Coronary artery (tissue), 2 donors: Measurements from ENCODE around the gene ZNF474.

Source experiments
- DNase-seq: peaks from one replicate; pipeline ENCODE4 v3.0.0-alpha.2; 2017; ENCODE audit warnings: low spot score
- H3K27ac ChIP-seq, 2 donors: fragments of 200-600 bp; sonication (generic); one replicate each; pipeline ENCODE4 v1.5.1; 2016 to 2019
- H3K4me3 ChIP-seq: fragments of 200-600 bp; sonication (generic); 2 replicates; pipeline ENCODE4 v1.5.1; 2016; ENCODE audit warnings: mild to moderate bottlenecking, moderate library complexity
- TF ChIP-seq, protein P1 (sequence below): fragments of 200-600 bp; sonication (generic); IDR thresholded peaks from one replicate; pipeline ENCODE4 v1.5.1; 2019; ENCODE audit warnings: antibody characterized with exemption

ZNF474 gene

DNA sequence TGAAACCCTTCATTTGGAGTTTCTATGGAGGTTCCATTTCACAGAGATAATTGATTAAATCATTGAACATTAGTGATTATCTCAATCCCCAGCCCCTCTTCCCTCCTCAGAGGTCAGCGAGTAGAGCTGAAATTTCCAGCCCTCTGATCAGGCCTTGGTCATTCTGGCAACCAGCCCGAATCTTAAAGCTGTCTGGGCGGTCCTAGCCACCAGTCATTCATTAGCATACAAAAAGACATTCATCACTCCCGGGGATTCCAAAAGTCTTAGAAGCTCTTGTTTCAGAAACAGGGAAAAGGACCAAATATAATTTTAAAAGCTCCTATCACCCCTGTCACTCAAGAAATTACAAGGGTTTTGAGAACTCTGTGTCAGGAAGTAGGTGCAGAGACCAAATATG lies 41.3 kb downstream of the ZNF474 start:
- Histone ChIP-seq H3K27ac (no peak overlapping the region), H3K4me3 (no peak overlapping the region)
- TF ChIP-seq, protein P1, sequence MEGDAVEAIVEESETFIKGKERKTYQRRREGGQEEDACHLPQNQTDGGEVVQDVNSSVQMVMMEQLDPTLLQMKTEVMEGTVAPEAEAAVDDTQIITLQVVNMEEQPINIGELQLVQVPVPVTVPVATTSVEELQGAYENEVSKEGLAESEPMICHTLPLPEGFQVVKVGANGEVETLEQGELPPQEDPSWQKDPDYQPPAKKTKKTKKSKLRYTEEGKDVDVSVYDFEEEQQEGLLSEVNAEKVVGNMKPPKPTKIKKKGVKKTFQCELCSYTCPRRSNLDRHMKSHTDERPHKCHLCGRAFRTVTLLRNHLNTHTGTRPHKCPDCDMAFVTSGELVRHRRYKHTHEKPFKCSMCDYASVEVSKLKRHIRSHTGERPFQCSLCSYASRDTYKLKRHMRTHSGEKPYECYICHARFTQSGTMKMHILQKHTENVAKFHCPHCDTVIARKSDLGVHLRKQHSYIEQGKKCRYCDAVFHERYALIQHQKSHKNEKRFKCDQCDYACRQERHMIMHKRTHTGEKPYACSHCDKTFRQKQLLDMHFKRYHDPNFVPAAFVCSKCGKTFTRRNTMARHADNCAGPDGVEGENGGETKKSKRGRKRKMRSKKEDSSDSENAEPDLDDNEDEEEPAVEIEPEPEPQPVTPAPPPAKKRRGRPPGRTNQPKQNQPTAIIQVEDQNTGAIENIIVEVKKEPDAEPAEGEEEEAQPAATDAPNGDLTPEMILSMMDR, result no peak
- DNase-seq, result no peak

DNA sequence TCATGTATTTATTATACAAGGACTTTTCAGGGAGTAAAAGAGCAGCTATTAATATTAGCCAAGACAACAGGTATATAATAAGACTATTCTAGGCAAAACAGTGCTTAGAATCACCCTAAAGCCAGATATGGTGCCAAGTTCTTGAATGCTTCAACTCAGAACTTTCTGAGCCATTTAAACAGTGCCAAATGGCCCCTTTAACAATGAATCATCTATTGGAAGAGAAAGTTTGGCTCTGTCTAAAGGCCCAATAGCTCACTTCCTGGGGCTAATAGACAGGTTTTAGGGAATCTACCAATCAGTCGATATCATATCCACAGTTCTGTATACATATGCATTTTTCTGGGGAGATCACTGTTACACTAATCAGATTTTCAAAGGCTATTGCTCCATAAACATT lies 42.9 kb downstream of the ZNF474 start:
- Histone ChIP-seq H3K27ac (peak overlapping the region in 1 of 2 donors; percentile 17), H3K4me3 (no peak overlapping the region)
- TF ChIP-seq, protein P1, result no peak
- no peak for DNase-seq

DNA sequence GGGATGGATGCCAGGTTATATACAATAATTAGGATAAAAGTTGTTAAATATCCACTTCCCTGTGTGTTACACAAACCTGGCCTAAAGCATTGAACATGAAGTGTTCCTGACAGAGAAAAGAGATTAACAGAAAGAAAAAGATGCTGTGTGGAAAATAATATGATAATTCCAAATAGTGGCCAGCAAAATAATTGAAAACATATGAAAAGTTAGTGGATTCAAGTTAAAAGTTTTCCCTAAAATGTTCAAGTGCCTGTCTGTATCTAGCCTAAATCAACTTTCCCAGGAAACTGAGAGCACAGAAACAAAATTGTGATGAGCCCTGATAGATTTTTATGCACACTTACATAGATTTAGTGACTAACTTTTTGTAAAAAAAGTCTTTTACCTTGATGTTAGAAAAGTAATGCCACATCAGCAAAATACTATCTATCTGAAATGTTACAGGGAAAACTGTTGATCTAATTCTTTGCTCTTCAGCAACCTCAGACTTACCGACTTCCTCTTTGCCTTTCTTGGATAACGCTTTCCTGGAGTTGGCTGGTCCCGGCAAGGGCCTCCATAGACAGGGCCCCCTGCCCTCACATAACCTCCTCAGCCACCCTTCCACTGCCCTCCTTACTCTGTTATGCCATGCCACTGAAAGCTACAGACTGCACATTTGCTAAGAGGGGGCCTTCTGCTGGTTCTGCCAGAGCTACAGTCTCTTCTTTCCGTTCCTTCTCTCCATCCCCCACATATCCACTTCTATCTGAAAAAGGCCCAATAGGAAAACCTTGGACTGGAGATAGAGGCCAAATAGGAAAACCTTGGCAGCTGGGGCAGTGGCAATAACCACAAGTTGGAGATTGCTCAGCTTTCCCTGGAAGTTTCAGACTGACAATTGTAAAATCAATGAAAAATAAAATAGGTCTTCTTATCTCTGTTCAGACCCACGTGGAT lies 44.4 kb downstream of the ZNF474 start:
- Histone ChIP-seq H3K4me3 (no peak overlapping the region), H3K27ac (peak overlapping the region in 1 of 2 donors; percentile 45)
- TF ChIP-seq, protein P1, result no peak
- no peak for DNase-seq

DNA sequence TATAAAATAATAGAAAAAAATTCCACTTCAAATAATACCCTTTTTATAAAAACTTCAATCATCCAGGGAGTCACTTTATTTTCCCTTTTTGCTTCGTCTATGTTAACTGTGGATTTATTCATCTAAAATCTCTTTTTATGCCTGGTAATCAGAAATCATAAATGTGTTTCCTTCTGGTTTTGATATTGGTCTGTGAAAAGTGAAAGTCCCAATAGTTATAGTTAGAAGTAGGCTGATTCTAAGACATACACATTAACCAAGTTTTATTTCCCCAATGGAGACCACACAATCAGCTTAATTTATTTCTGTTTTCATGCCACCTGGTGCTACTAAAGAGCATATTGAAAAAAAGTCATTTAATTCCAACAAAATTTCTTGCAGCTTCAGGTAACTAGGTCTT lies 45.7 kb downstream of the ZNF474 start:
- Histone ChIP-seq H3K4me3 (no peak overlapping the region), H3K27ac (no peak overlapping the region)
- TF ChIP-seq, protein P1, result no peak
- no peak for DNase-seq

DNA sequence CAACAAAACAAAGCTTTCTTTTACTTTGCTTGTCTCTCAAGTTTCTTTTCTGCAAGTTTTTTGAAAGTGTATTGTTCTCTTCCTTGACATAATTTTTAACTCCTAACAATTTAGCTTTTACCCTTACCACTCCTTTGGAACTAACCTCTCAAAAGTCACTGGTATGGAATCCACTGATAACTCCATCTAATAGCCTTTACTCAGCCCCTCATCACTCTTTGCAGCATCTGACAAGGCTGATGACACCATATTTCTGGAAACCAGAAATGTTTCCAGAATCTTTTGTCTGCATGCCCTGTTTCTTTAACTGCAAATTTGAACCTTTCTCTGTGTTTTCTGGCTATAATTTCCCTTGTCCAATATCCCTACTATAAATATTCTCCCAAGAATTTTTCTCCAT lies 46.5 kb downstream of the ZNF474 start:
- TF ChIP-seq, protein P1, result no peak
- H3K4me3 ChIP-seq, result no peak overlapping the region
- DNase-seq, result no peak
- H3K27ac ChIP-seq, result no peak overlapping the region

DNA sequence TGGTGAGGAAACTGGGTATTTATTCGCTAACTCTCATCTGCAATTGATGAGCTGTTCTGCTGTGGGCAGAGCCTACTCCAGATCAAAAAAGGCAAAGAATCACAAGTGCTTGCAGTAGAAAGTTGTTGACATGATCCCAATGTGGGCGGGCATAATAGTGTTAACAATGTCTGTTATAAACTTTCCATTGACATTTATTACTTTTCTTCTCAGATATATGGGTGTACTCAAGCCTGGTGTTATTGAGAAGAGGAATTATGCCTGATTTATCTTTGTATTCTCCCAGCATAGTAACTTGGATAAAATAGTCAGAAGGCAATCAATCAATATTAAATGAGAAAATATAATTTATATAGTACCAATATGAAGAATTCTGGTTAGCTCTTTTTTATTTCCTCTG lies 47.8 kb downstream of the ZNF474 start:
- TF ChIP-seq, protein P1, result no peak
- Histone ChIP-seq H3K4me3 (no peak overlapping the region), H3K27ac (no peak overlapping the region)
- no peak for DNase-seq

DNA sequence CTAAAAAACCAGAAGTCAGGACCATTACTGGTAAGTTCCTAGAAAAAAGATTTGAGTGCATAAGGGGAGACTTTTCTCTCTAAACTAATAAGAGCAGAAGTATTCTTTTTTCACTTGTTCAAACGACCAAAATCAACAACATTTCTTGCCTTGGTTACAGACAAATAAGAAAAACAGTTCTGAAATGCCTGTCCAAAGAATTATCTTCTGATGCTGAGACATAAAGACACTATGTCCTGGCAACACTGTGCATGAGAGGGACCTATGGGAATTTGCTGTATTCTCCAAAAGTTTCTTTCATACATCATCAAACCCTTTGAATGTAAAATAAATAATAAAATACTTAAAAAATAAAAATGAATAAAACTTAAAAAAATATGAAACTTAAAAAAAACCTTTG lies 50.4 kb downstream of the ZNF474 start:
- TF ChIP-seq, protein P1, result no peak
- Histone ChIP-seq H3K27ac (no peak overlapping the region), H3K4me3 (no peak overlapping the region)
- no peak for DNase-seq
